Erythroblast (primary cell): Measurements from ENCODE around the gene MRPL54.

Source experiments
- DNase-seq, 2 experiments: peaks; one replicate each; lab custom pipeline; 2025; lab: John Stamatoyannopoulos, UW
- GATA1 ChIP-seq: IDR thresholded peaks from 2 replicates; pipeline ENCODE4 v1.6.1; 2011; ENCODE audit warnings: low read depth, mild to moderate bottlenecking, control low read depth, low read length, moderate library complexity
- POLR2A ChIP-seq: IDR thresholded peaks from 2 replicates; pipeline ENCODE4 v1.6.1; 2011; ENCODE audit warnings: mild to moderate bottlenecking, low read length

MRPL54 gene

DNA sequence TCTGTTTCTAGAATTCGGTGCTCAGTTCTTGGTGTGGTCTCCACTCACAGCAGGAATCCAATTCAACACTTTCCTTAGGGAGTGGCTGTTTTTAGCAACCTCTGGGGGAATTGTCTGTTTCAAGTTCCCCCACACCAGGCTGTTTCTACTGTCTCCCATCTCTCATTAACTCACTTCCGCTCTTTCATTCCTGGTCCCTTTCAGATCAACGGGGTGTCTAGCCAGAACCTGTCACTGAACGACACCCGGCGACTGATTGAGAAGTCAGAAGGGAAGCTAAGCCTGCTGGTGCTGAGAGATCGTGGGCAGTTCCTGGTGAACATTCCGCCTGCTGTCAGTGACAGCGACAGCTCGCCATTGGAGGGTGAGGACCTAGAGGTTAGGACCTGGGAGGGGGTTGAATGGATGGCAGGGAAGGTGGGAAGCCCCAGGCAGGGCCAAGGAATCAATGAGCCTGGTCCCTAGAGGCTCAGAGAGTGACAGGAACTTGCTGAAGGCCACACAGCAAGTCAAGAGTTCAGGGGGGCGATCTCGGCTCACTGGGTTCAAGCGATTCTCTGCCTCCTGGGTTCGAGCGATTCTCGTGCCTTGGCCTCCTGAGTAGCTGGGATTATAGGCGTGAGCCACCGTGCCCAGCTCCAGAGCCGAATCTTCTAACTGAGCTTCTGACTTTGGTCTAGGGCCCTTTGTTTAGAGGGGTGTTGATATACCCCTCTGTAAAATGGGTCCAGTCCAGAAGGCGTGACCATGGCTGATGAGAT, 28.8 kb upstream of the MRPL54 start:
- no peak for DNase-seq
- TF ChIP-seq GATA1 (no peak), POLR2A (no peak)

DNA sequence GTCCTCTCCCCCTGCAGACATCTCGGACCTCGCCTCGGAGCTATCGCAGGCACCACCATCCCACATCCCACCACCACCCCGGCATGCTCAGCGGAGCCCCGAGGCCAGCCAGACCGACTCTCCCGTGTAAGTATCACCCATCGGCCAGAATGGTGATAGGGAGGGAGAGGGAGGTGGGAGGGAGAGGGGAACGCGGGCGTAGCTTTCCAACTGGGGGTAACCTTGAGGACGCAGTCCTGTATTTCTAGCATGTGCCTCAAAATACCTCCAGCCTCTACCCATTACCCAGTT, 28.2 kb upstream of the MRPL54 start:
- DNase-seq = no peak
- TF ChIP-seq GATA1 = no peak
- TF ChIP-seq POLR2A = no peak

DNA sequence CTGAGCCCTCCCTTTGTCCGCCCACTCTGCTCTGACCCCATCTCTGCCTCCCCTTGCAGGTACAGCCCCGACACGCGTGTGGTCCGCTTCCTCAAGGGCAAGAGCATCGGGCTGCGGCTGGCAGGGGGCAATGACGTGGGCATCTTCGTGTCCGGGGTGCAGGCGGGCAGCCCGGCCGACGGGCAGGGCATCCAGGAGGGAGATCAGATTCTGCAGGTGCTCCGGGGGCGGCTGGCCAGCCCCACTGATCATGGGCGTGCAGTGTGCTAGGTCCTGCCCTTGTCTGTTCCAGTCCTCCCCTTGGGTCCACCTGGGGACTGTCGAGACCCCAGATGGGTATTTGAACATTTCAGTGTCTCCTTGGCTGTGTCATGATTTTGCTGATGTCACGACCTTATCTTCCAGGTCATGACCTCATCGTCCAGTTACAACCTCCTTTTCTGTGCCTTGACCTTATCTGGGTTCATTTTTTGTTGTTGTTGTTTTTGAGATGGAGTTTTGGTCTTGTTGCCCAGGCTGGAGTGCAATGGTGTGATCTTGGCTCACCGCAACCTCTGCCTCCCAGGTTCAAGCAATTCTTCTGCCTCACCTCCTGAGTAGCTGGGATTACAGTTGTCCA, 26.3 kb upstream of the MRPL54 start:
- TF ChIP-seq POLR2A (no peak), GATA1 (no peak)
- DNase-seq = no peak

GRCh38 chr19:3737487-3738205, 24.8 kb upstream of the MRPL54 start:
- TF ChIP-seq GATA1 (no peak), POLR2A (no peak)
- no peak for DNase-seq

DNA sequence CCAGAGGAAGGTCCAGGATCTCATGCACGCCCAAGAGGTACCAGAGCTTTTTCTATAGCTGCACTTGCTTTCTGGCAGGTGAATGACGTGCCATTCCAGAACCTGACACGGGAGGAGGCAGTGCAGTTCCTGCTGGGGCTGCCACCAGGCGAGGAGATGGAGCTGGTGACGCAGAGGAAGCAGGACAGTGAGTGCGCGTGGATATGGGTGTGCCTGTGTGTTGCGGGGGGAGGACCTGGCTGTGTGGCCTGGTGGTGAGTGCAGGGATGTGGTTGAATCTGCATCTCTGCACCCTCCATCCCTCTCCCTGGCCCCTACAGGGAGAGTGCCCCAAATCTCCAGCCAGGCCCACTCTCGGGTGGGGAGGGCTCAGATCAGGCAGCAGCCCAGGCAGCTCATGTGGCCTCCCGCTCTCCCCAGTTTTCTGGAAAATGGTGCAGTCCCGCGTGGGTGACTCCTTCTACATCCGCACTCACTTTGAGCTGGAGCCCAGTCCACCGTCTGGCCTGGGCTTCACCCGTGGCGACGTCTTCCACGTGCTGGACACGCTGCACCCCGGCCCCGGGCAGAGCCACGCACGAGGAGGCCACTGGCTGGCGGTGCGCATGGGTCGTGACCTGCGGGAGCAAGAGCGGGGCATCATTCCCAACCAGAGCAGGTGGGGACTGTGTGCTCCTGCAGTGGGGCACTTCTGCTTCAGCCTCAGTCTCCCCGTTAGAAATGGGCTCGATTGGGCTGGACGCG, 23.8 kb upstream of the MRPL54 start:
- TF ChIP-seq GATA1 (no peak), POLR2A (no peak)

GRCh38 chr19:3740431-3740830, 22.1 kb upstream of the MRPL54 start:
- TF ChIP-seq GATA1 = no peak
- no peak for TF ChIP-seq POLR2A
- no peak for DNase-seq

More for the DNA sequence above, 23.8 kb upstream of the MRPL54 start:
- DNase-seq = no peak

- DNase-seq = no peak
- TF ChIP-seq POLR2A = no peak
- no peak for TF ChIP-seq GATA1
These were observed 19.0 kb upstream of the MRPL54 start for GRCh38 chr19:3743486-3743885.

DNA sequence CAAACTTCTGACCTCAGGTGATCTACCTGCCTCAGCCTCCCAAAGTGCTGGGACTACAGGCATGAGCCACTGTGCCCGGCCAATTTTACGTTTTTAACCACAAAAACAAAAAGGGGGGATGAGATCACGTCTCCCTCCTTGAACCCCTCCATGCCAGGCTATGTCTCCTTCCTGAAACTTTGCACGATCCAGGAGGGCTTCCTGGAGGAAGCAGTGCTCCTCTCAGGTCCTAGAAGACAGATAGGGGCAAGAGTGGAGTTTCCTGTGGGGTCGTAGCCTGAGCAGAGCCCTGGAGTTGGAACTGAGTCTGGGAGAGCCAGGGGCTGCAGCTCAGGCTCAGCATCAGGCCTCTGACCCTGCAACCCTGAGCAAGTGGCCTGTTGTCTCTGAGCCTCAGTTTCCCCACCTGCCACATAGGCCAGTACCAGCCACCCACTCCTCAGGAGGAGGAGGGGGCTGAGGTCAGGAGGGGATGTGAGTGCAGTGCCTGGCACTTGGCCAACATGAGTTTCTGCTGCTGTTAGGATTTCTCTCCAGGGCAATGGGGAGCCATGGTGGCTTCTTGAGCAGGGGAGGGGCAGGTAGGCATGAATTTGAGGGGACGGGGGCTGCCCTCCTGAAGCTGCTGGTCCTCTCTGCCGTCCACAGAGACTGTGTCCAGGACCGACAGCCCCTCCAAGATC, 17.0 kb upstream of the MRPL54 start:
- TF ChIP-seq GATA1 = no peak
- TF ChIP-seq POLR2A = no peak
- no peak for DNase-seq

GRCh38 chr19:3746371-3747056, 16.0 kb upstream of the MRPL54 start:
- DNase-seq = no peak
- no peak for TF ChIP-seq POLR2A
- TF ChIP-seq GATA1 = no peak

DNA sequence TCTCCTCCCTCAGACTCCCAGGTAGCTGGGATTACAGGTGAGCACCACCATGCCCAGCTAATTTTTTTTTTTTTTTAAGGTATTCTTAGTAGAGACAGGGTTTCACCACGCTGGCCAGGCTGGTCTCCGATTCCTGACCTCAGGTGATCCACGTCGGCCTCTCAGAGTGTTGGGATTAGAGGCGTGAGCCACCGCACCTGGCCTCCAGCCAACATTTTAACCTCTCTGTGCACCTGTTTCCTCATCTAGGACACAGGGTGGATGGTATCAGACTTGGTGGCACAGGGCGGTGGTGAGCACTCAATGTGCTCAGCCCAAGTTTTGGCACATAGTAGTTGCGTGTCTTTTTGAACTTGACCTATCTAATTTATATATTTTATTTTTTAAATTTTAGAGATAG, 13.5 kb upstream of the MRPL54 start:
- TF ChIP-seq POLR2A (no peak), GATA1 (no peak)
- DNase-seq = no peak

DNA sequence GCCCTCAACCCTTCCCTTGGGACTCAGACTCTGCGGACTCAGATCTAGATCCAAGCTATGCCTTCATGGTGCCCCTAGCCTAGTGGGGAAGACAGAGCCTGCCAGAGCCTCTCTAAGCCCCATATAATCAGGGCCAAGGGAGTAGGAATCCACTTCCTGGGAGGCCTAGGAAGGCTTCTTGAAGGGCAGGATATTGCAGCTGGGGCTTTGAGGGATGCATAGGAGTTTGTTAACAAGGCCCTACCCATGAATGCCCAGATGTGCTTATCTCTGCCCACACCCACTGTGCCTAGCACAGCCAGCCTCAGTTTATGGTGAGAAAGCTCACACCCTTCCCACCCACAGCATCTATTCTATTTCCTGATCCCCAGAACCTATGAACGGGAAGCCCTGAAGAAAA, 12.3 kb upstream of the MRPL54 start:
- no peak for DNase-seq
- TF ChIP-seq POLR2A = no peak
- TF ChIP-seq GATA1 = no peak

- TF ChIP-seq GATA1 = no peak
- TF ChIP-seq POLR2A = no peak
- no peak for DNase-seq
These were observed 11.2 kb upstream of the MRPL54 start for GRCh38 chr19:3751236-3751635.

- no peak for DNase-seq
- TF ChIP-seq GATA1 (no peak), POLR2A (no peak)
These were observed 10.0 kb upstream of the MRPL54 start for GRCh38 chr19:3752492-3752891.
